CD4-positive, alpha-beta T cell treated with Interleukin-6 at 100 ng/mL for 8 hours (primary cell): ENCODE data around the gene RALGDS.

Experiments used
- DNase-seq: peaks from one replicate; pipeline ENCODE4 v3.0.0-alpha.2; 2020; ENCODE audit warnings: mixed read lengths, low spot score

Gene RALGDS

GRCh38 chr9:133151041-133151440 lies 30.0 kb upstream of the RALGDS start:
- no peak for DNase-seq

- DNase-seq, result peak; percentile 79
Observed at GRCh38 chr9:133149130-133150015, 28.3 kb upstream of the RALGDS start.

GRCh38 chr9:133148199-133149129 lies 27.4 kb upstream of the RALGDS start:
- peak; percentile 61 for DNase-seq

- peak; percentile 82 for DNase-seq
Observed at GRCh38 chr9:133147412-133148198, 26.6 kb upstream of the RALGDS start.

- no peak for DNase-seq
Observed at GRCh38 chr9:133146746-133147411, 25.8 kb upstream of the RALGDS start.

GRCh38 chr9:133144904-133145851 lies 24.1 kb upstream of the RALGDS start:
- no peak for DNase-seq

GRCh38 chr9:133144142-133144903 lies 23.3 kb upstream of the RALGDS start:
- DNase-seq, result peak; percentile 95

- no peak for DNase-seq
Observed at GRCh38 chr9:133143639-133144141, 22.6 kb upstream of the RALGDS start.

GRCh38 chr9:133142684-133143622 lies 21.9 kb upstream of the RALGDS start:
- DNase-seq, result peak; percentile 32

GRCh38 chr9:133141833-133142595 lies 21.0 kb upstream of the RALGDS start:
- peak; percentile 86 for DNase-seq

- no peak for DNase-seq
Observed at GRCh38 chr9:133140606-133141005, 19.6 kb upstream of the RALGDS start.

- no peak for DNase-seq
Observed at GRCh38 chr9:133140174-133140505, 19.1 kb upstream of the RALGDS start.

GRCh38 chr9:133139246-133140173 lies 18.5 kb upstream of the RALGDS start:
- no peak for DNase-seq

GRCh38 chr9:133137451-133138231 lies 16.6 kb upstream of the RALGDS start:
- DNase-seq, result no peak

GRCh38 chr9:133135146-133135745 lies 14.2 kb upstream of the RALGDS start:
- peak; percentile 52 for DNase-seq
